DMS153 (cell line): ENCODE measurements around the gene ZBTB20.

ENCODE experiments used
- DNase-seq: peaks from one replicate; lab custom pipeline; 2025; lab: John Stamatoyannopoulos, UW

The ZBTB20 gene

DNA sequence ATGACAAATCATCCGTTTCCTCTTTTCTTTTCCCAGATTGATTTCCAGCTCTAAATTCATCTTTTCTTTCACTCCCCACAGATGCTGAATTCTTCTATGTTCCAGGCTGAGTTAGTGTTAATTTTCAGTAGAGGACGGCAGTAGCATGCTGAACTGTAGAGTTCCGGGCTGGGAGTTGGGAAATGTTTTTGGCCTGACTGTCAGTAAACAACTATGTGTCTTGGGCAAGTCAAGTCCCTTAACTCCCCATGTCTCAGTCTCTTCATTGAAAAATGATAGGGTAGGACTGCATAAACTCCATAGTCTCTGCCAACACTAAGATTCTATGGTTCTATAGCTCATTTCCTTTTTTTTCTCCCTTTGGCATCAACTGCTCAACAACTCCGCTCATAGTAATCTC lies 519.3 kb downstream of the ZBTB20 start:
- DNase-seq = no peak

DNA sequence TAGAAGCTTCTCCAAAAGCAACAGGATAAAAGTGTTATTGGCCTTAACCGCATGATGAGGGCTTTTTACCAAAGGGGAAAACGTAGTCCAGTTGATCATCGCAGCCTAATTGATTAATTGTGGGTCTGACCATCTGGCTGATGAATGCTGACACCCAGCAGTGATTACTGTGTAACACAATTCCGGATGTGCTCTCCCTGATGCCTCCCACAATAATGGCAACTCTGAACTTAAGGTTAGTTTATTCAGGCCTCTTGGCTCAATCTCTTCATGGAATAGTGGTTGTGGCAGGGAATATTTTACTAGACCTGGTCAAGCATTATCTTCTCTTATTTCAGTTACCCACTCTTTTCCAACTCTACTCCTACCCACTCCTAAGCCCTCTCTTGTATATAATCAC lies 520.3 kb downstream of the ZBTB20 start:
- DNase-seq = no peak

DNA sequence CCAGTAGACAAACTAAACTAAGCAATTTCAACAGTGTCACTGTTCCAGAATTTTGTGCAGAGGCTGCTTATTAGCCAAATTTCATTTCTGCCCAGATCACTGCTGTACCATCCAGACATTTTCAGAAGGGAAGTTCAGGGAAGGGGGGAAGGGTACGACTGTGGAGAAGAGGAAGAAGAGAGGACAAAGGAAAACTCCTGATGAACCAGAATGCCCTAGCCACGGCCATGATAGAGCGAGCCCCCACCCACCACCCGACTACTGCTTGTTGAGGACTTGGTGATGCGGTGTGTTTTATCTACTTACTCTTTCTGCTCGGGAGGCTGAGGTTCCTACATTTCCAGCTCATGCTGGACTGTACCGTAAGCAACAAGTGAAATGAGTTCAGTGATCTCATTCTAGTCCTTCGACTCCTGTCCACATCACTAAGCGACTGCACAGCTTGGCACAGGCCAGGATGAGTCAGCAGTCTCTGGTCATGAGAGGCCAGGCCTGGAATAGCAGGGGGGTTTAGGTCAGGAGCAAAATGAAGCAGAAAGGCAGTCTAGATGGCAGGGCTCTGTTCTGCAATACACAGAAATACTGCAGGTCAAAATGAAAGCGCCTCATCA lies 522.4 kb downstream of the ZBTB20 start:
- DNase-seq = peak; percentile 77

DNA sequence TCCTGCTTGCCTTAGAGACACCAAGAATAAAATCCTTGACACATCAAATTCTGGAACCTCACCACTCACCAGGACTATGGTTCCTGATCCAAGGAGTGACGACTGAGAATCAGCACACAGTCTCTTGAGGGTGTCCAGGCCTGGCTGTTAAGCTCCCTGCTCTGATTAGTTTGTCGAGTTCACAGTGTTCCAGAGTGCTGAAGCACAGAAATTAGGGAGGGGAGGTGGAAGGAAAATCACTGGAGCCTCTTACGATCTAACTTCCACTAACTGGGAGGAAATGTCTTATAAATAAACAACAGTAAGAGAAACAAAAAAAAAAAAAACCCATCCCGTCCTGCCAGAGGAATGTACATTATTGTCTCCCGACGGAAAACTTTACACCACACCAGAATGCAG lies 523.0 kb downstream of the ZBTB20 start:
- DNase-seq = peak; percentile 15

DNA sequence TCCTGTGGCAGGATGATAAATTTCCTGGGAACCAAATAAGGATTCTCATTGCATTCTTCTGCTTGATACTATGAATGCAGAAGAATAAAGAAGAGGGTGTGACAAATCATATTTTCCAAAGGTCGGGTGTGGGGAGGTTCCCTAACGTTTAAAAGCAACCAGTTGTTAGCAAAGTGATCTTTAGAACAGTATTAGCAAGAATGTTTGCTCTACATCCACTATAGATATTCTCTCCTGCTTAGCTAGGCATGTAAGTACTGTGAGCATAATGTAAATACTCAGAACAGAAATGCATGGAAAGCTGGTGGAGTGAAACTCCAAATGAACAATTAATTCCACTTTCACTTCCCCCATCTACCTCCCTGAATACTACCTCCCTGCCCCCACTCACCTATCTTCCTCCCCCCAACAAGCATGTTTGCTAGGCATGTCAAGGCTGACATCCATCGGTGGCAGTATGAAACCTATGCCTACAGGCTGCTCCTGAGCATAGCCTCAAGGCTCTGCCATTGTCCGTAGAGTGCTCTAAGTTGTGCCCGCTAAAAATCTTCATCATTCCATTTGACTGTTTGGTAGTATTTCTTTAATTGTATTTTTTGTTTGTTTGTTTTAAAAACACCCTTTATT lies 523.6 kb downstream of the ZBTB20 start:
- peak; percentile 15 for DNase-seq

DNA sequence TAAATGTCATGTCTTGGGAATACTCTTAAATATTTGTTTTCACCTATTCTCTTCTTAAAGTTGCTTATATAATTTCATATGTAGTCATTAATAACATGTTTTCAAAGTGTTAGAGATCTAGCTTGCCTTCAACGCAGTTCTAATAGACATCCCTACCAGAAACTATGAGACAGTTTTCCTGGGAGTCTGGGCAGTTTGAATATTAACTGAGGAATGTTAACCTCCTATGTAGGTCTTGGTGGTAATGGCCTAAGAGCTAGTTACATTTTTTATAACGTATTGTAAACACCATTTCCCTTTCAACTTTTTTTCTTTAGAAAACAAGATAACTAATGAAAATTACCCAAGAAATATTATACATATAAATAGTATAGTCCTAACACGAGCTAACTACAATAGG lies 525.1 kb downstream of the ZBTB20 start:
- no peak for DNase-seq

DNA sequence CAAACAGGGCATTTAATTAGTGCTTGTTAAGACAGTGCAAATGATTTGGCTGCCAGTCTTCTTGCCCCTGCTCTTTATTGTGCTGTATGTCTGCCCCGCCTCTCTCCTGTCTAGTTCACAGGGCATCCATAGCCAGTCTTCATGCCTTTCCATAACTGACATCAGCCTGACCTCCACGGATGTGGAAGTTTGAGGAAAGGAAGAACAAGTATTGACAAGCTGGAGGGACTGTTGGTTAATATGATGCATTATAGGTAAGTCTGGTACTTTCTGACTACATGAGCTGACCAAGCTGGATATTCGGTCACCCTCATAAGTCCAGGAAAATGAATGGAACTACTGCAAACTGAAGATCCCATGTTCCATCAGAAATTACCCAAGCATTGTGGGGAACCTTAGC lies 527.3 kb downstream of the ZBTB20 start:
- no peak for DNase-seq

DNA sequence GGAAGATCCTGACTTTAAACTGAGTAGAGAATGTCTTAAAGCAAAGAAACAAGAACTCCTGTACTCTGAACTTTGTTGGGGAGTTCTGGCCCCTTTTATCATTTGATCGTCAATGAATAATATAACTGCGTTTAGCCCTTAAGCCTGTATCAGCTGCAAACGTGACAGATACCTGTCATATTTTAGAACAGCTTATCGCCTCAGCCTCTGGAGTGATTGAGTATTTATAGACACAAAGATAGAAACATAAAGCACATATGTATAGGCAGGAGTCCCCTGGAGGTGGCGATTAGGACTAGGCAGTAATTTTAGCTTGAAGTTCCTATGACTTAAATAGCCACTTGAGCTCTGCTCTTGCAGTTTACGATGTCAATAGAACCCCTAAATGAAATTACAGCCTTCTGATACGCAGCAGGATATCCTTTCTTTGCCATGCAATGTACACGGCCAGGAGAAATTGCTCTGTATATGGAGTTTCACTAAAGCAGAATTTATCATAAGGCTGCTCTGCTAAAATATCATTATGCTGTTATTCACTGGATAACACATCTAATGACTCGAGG lies 531.5 kb downstream of the ZBTB20 start:
- peak; percentile 29 for DNase-seq

DNA sequence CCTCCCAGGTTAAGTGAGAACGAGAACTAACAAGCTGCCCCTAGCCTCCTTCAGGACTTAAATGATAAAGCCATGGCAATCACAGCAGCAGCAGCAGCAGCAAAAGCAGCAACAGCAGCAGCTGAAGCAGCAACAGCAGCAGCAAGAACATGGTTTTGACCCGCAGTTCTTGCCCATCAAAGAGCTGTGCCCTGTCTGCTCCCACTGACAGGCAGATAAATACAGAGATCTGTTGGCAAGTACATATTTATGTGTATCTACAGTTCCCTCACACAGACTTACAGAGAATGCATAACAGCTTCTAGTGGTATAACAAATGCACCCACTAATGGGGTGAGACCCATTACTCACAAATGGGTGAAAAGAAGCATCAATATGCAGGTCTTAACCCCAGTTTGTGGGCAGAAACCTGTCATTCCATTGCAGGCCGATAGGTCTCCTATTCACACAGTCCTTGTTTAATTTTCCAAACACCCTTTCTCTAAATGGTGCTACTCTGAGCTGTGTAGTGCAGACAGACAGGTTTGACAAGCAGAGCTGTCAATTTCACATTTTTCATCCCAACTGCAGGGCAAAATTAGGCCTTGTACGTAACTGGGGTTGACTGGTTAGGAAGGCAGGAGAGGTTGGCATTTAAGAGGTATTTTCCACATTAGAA lies 537.0 kb downstream of the ZBTB20 start:
- no peak for DNase-seq

DNA sequence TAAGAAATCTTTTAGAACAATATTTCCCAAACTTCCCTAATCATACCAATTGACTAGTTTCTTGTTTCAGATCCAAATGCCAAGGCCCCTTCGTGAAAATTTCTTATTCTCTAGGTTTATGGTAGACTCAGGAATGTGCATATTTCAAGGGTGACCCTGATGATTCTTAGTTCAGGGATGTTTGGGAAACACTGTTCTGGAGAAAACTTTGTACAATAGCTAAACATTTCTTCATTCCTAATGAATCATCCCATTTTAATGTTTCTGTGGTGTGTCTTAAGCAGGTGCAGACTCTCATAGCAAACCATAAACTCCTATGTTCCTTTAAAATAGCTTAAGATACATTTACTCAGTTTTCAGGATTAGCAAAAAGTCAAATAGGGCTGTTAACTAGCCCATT lies 538.8 kb downstream of the ZBTB20 start:
- no peak for DNase-seq

DNA sequence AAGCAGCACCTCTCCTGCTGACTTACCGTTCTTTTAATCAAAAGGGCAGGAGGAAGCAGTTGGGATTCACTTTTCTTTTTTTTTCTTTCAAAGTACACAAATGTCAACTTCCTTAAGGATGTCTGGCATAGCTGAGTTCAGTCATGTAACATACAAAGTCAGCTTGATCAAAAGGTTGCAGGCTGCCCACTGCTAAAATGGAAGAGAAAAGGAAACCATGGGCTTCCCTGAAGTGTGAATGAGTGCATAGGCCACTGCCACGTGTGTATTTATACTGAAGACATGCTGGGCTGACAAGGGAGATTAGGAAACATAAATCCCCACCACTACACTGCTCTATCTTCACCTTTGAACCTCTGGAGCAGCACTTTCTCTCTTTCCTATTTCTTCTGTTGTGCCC lies 540.8 kb downstream of the ZBTB20 start:
- no peak for DNase-seq

DNA sequence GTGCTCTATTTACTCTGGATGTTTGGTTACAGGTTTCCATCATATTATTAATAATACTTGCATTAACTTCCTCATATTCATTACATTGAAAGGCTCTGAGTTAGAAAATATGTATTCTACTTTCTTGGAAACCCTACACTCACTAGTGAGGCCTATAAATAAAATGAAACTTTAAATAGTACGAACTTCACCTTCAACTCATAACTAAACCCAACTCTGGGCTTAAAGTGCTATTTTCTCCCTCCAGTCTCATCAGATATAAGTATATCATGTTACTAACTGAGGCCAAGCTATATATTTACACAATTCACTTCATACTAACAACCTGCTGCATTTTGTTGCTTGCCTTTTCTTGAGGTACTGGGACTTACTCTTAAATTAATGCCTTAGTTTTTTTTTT lies 546.5 kb downstream of the ZBTB20 start:
- DNase-seq = no peak

DNA sequence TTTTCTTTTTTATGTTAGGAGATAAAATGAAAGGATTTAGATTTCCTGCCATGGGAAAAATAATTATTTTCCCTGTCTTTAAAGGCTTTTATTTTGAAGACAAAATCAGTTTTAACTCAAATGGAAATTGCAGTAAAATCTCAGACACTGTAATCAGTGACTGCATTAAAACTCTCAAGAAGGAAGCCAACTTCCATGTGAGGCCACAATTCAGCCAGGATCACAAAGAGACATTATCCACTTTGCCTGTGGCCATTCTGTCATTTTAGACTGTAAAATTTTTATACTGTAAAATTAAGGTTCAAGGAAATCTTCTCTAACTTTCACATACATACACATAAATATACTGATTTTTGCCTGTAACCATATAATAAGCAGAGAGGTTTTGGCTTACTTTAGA lies 549.2 kb downstream of the ZBTB20 start:
- no peak for DNase-seq

DNA sequence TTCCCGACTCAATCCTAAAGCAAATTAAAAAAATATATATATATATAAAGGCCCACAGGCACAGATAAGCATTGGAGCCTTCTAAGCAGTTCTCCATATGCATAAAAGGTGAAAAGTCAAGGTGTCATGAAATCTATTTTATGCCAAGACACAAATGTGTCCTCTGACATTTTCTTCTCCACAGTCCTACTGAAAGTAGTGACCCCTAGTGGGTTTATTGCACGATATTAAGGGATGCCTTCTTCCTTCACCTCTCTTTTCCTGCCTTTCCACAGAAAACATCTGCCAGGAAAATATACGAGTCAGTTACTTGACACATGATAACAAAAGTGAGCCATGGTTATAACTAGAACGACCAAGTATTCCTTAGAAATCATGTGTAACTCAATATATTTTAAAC lies 550.1 kb downstream of the ZBTB20 start:
- no peak for DNase-seq

DNA sequence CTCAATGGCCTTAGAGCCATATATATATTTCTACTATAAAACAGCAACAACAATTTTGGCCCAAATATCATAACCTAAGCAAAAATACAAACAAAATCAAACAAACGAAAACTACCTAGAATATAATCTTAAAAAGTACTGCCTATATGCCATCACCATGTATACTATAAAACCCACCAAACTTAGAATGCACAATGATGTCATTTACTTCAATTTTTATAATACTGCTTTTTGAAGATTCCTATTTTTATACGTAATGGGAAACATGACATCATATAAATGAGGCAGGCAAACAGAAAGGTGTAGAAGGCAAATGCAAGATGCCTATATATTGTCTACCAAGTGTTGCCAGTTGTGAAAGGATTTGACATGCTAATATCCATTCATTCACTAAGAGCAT lies 550.9 kb downstream of the ZBTB20 start:
- DNase-seq = no peak

DNA sequence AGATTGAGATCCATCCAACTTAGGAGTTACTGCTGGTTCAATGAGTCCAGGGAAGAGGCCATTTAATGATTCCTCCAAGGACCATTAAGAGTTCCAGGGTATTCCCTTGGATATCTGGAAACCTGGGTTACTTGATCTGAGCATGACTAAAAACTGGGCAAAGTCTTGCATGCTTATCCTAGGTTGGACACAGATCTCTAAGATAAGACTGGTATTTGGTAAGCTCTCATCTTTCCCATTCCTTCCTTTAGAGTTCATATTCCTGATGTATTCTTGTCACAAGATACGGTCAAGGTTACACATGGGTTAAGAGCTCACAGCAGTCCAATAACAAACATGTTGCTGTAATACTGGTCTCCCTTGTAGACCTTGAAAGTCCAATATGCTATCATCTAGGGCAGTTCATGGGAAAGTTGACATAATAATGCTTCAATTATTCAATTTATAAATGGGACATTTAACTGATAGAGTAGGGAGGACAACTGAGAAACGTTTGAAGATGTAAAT lies 551.5 kb downstream of the ZBTB20 start:
- DNase-seq = no peak

DNA sequence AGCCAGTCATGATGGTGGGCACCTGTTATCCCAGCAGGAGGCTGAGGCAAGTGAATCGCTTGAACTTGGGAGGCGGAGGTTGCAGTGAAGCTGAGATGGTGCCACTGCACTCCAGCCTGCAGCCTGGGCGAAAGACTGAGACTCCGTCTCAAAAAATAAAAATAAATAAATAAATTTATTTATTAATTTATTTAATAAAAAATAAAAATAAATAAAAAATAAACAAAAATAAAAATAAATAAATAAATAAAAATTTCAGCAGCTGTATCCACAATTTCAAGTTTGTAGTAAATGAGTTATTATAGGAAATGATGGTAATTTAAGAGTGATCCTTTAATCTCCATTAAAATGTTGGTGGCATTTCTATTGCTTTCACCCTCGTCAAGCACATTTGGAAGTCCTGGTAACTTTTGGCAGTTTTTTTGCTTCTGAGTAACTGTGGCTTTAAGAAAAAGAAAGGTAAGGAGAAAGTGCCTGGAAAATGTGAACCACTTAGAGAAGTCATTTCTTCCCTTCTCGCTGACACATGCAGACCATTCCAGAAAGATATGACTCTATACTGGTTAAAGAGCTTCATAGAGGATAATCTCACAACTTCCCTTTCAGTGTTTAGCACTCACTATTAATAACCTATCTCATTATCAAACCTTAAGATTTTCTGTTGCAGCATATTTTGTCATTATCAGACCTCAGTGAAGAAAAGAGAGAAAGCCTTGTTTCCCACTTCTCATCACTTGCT lies 556.6 kb downstream of the ZBTB20 start:
- no peak for DNase-seq

DNA sequence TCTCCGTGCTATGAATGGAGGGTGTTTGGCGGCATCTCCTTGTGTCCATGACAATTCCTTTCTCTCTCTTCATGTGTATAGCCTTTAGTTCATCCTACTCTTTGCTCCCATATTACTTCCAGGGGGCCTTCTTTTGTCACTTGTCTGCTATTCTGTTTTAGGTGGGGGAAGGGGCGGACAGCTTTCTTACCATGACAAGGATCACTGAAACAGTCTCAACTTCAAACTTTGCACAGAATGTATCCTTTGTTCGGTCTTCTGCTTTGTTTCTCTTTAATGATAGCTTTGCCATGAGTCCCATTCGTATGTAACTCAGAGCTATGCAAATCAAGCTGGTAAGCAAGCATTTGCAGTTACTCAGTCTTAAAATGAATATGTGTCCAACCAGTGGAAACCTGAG lies 559.1 kb downstream of the ZBTB20 start:
- DNase-seq = no peak

DNA sequence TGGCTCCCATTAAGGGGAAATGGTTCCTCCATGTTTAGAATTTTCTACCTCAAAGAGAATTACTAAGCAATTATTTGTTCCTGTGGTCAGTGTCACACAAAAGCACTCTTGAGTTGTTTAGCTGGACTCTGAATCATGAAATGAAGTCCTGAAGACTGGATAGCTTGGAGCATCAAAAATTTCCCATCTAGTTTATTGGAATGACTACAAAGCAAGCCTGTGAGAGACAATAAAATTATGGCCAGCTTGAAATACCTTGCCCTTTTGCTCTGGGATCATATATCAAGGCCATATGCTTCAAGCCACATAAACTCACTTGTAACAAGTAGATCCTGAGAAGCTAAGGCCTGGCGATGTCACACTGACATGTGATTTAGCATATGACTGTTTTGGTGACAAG lies 561.0 kb downstream of the ZBTB20 start:
- no peak for DNase-seq

DNA sequence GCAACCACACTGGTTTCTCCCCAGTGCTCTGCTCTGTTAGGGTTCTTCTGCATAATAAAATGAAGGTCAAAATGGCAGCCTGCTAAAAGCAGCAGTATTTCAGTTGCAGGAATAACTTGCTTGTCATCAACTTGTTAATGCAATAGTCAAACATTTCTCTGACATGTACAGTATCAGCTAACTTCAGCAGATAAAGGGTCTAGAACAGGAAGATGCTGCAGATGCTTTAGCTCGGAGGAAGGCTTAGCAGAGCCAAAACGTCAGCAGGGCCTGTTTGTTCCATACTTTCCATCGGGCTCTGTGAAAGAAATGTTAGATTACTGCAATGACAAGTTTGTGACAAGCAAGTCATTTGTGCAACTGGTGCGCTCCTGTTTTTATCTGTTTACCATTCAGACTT lies 561.4 kb downstream of the ZBTB20 start:
- DNase-seq = no peak

DNA sequence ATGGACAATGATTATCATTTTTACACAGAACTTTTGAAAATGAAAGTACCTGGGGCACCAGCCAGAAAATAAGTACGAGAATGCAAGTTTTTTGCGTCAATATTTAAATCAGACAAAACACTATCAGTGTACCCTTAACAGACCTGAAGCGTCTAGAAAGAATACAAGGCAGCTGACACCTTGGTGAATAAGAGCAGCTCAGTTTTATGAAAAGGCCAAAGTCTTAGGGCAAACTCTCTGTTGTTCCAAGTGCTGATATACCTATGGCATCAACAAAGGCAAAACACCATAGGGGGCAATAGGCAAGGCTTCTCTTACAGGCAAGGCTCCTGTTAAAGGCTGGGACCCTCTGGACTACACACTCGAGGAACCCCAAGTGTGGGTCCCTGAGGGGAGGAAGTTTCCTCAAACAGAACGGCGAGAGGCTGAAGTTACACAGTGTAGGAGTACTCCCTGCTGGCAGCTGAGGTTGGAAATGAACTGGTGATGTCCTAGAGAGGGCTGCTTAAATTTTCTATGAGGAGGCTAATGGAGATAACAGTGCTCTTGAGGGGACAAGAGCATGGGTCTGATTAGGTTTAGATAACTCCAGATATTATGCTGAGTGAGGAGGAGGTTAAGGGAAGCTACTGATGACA lies 562.2 kb downstream of the ZBTB20 start:
- no peak for DNase-seq

DNA sequence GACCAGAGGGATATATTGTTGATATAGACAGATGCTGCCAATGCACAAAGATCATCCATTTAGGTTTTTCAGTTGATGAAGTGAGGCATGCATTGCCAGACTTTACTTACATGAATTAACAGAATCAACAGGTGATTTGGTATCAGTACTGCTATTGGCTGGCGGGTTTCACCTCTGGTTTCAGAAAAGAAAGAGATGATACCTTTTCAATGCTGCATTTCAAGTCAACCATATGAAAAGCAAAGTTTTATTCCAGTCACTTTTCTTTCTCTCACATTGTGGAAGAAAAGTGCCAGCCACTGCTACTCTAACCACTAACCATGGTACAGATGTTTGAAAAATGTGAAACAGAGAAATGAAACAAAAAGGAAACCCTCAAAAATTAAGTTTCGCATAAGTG lies 564.2 kb downstream of the ZBTB20 start:
- DNase-seq = no peak
